Neuronal stem cell (in vitro differentiated cells): ENCODE data around the gene ANTXR1. TPM values are rescaled to one million over a fixed set of nuclear protein-coding genes. Genes with fewer than 3 reads are reported as not detected.
A peak's percentile ranks its signal among the peaks of the same experiment; 100 is the strongest.

Source experiments
- DNase-seq: peaks from one replicate; pipeline ENCODE4 v3.0.0-alpha.2; 2013; ENCODE audit warnings: low spot score
- H2AFZ ChIP-seq: one replicate; pipeline ENCODE4 v1.6.1; 2013; ENCODE audit warnings: mild to moderate bottlenecking, low read length, inconsistent platforms
- H2AK5ac ChIP-seq: 2 replicates; pipeline ENCODE4 v1.6.1; 2013; ENCODE audit warnings: low read depth, mild to moderate bottlenecking, inconsistent platforms, low read length, moderate library complexity, mixed read lengths
- H2BK120ac ChIP-seq: 2 replicates; pipeline ENCODE4 v1.6.1; 2013; ENCODE audit warnings: low read depth, mild to moderate bottlenecking, inconsistent platforms, low read length, moderate library complexity, mixed read lengths
- H2BK12ac ChIP-seq: one replicate; pipeline ENCODE4 v1.6.1; 2013; ENCODE audit warnings: low read length, inconsistent platforms
- H2BK15ac ChIP-seq: 2 replicates; pipeline ENCODE4 v1.6.1; 2013; ENCODE audit warnings: mild to moderate bottlenecking, low read length, inconsistent platforms, mixed read lengths
- H2BK5ac ChIP-seq: one replicate; pipeline ENCODE4 v1.6.1; 2013; ENCODE audit warnings: inconsistent platforms, mild to moderate bottlenecking, low read length, moderate library complexity
- H3K14ac ChIP-seq: one replicate; pipeline ENCODE4 v1.6.1; 2013; ENCODE audit warnings: low read length, inconsistent platforms
- H3K18ac ChIP-seq: 2 replicates; pipeline ENCODE4 v1.6.1; 2013; ENCODE audit warnings: low read length, inconsistent platforms
- H3K23ac ChIP-seq: 2 replicates; pipeline ENCODE4 v1.6.1; 2013; ENCODE audit warnings: low read depth, mild to moderate bottlenecking, mixed read lengths, low read length, inconsistent platforms; ENCODE audit not compliant: poor library complexity
- H3K27ac ChIP-seq: replicated peaks from 3 replicates; pipeline ENCODE4 v1.5.1; 2013; ENCODE audit warnings: low read length, inconsistent platforms
- H3K27me3 ChIP-seq, 3 experiments: 2 replicates each; pipeline ENCODE4 v1.6.1; 2013; ENCODE audit warnings: low read length in 3 of 3, mild to moderate bottlenecking in 2 of 3, inconsistent platforms in 1 of 3, low read depth in 1 of 3, mixed read lengths in 1 of 3, moderate library complexity in 1 of 3; ENCODE audit not compliant: control insufficient read depth in 3 of 3, insufficient read depth in 3 of 3
- H3K36me3 ChIP-seq, 2 donors: replicated peaks in 1 of 2; 2 replicates each; pipeline ENCODE4 v1.6.1; 2013; ENCODE audit warnings: low read length in 2 of 2; ENCODE audit not compliant: control insufficient read depth in 2 of 2, insufficient read depth in 2 of 2
- H3K4ac ChIP-seq: 2 replicates; pipeline ENCODE4 v1.6.1; 2013; ENCODE audit warnings: inconsistent platforms, mild to moderate bottlenecking, low read length, moderate library complexity
- H3K4me1 ChIP-seq, 2 donors: 1 replicate in 1 of 2; 2 replicates in 1 of 2; pipeline ENCODE4 v1.6.1; 2013; ENCODE audit warnings: low read length in 2 of 2, low read depth in 1 of 2; ENCODE audit not compliant: control insufficient read depth in 2 of 2, insufficient read depth in 1 of 2
- H3K4me2 ChIP-seq: one replicate; pipeline ENCODE4 v1.6.1; 2013; ENCODE audit warnings: mild to moderate bottlenecking, low read length, inconsistent platforms; ENCODE audit not compliant: insufficient read depth, poor library complexity, severe bottlenecking
- H3K4me3 ChIP-seq, 2 donors: 2 replicates each; pipeline ENCODE4 v1.5.1; 2013; ENCODE audit warnings: low read length in 2 of 2, mild to moderate bottlenecking in 2 of 2, inconsistent platforms in 1 of 2, moderate library complexity in 1 of 2
- H3K79me1 ChIP-seq: one replicate; pipeline ENCODE4 v1.6.1; 2013; ENCODE audit warnings: low read depth, mild to moderate bottlenecking, inconsistent platforms, low read length, moderate library complexity
- H3K9ac ChIP-seq: one replicate; pipeline ENCODE4 v1.6.1; 2013; ENCODE audit warnings: mild to moderate bottlenecking, low read depth, low read length, inconsistent platforms; ENCODE audit not compliant: poor library complexity
- H3K9me3 ChIP-seq, 2 donors: replicated peaks in 1 of 2; 2 replicates each; pipeline versions ENCODE3 to v1.6.1; 2013; ENCODE audit warnings: low read length in 2 of 2, mild to moderate bottlenecking in 2 of 2, inconsistent platforms in 1 of 2, low read depth in 1 of 2, mixed read lengths in 1 of 2, moderate library complexity in 1 of 2; ENCODE audit not compliant: control insufficient read depth in 2 of 2, insufficient read depth in 1 of 2
- H4K8ac ChIP-seq: one replicate; pipeline ENCODE4 v1.6.1; 2013; ENCODE audit warnings: low read depth, mild to moderate bottlenecking, inconsistent platforms, low read length, moderate library complexity
- H4K91ac ChIP-seq: one replicate; pipeline ENCODE4 v1.6.1; 2013; ENCODE audit warnings: low read length, low read depth, mild to moderate bottlenecking, inconsistent platforms; ENCODE audit not compliant: poor library complexity
- WGBS, 2 donors: extraction: QIAGEN DNeasy Blood & Tissue Kit; methylation state at CpG; one replicate each; pipeline ENCODE4 v1.1.7; 2013; ENCODE audit warnings: missing lambda C conversion rate in 2 of 2, mixed read lengths in 1 of 2; ENCODE audit not compliant: insufficient read length in 2 of 2, insufficient replicate concordance in 1 of 2; ENCODE audit errors: extremely low coverage in 2 of 2; 5-methylcytosine and 5-hydroxymethylcytosine counted together
- small RNA-seq: library from polyadenylated mRNA; stranded (forward); fragments of <200 nt; extraction: miRNeasy Mini kit (QIAGEN cat#:217004); gene quantifications from one replicate; pipeline ENCODE3, GENCODE V24; 2013; ENCODE audit not compliant: insufficient read depth

ANTXR1 gene

DNA sequence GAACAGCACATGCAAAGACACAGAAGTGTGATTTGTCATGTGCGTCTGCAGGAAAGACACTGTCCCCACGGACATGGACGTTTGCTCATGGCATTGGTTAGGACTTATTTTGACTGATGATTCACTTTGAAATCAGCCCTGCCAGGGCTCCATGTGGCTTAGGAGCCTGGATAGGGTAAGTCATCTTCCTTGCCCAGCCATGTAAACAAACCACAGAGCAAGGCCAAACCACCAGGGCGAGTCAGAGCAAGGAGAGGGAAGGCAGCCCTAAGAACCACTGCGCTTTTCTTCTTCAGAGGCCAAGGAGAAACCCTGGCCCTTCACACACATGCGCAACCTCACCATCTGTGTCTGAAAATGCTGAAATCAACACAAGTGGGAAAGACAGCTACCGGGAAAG is 285.3 kb downstream of the ANTXR1 start:
- no peak overlapping the region for H2BK15ac ChIP-seq

DNA sequence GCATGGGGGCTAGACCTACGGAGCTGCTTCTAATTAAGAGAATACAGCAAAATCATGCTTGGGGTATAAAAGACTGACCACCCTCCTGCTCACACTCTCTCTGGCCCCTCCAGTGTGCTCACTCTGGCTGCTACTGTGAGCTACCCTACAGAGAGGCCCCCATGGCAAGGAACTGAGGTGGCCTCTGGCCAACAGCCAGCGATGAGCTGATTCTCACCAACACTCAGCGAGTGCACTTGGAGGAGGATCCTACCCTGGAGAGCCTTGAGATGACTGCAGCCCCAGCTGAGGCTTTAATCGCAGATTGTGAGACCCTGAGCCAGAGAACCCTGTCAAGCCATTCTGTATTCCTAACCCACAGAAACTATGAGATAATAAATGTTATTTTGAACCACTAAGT is 285.9 kb downstream of the ANTXR1 start:
- H2BK120ac ChIP-seq, result no peak overlapping the region
- no CpG with 5 or more reads among the region's 4 CpGs for WGBS, 2 donors
- peaks cover 2% of the 10 kb centered on the region for H3K79me1 ChIP-seq
- H2AFZ ChIP-seq, result no peak overlapping the region
- H3K27ac ChIP-seq, result no peak overlapping the region
- no peak overlapping the region for H3K4ac ChIP-seq
- no peak overlapping the region for H2BK12ac ChIP-seq
- H2BK15ac ChIP-seq, result no peak overlapping the region
- no peak overlapping the region for H4K91ac ChIP-seq
- peak overlapping the region; percentile 92 for H4K8ac ChIP-seq
- peaks cover 0 to 19% (median 0%) of the 10 kb centered on the region in 3 experiments for H3K27me3 ChIP-seq
- peak overlapping the region; percentile 46 for H3K18ac ChIP-seq
- no peaks in the 10 kb centered on the region for H3K36me3 ChIP-seq
- no peak overlapping the region for H2BK5ac ChIP-seq
- no peak overlapping the region for H3K9ac ChIP-seq
- no peak for DNase-seq
- H3K14ac ChIP-seq, result no peak overlapping the region
- no peak overlapping the region for H3K4me3 ChIP-seq
- no peak overlapping the region for H3K23ac ChIP-seq
- no peak overlapping the region for H3K4me2 ChIP-seq
- no peak overlapping the region for H2AK5ac ChIP-seq
- no peaks in the 10 kb centered on the region for H3K4me1 ChIP-seq
- peaks cover under 1 to 2% of the 10 kb centered on the region in 2 donors for H3K9me3 ChIP-seq

More for the DNA sequence above, 285.3 kb downstream of the ANTXR1 start:
- Histone ChIP-seq H2BK12ac (no peak overlapping the region), H3K4me2 (no peak overlapping the region), H2BK5ac (no peak overlapping the region), H4K91ac (no peak overlapping the region), H4K8ac (no peak overlapping the region), H3K27ac (no peak overlapping the region), H3K4ac (no peak overlapping the region), H3K79me1 (peaks cover 2% of the 10 kb centered on the region), H3K9me3 (no peaks in the 10 kb centered on the region), H3K9ac (no peak overlapping the region), H3K27me3 (peaks cover 0 to 17% (median 0%) of the 10 kb centered on the region in 3 experiments), H3K18ac (peak overlapping the region; percentile 18), H2AK5ac (no peak overlapping the region), H3K36me3 (no peaks in the 10 kb centered on the region), H3K4me1 (no peaks in the 10 kb centered on the region), H3K14ac (peak overlapping the region; percentile 57), H2AFZ (no peak overlapping the region), H3K23ac (no peak overlapping the region), H2BK120ac (no peak overlapping the region), H3K4me3 (peak overlapping the region in 1 of 2 donors; percentile 41)
- no peak for DNase-seq
- WGBS, 2 donors, result no CpG with 5 or more reads among the region's 7 CpGs

Small RNA genes within 50 kb of the gene (small RNA-seq; reads per million reads assigned to genes)
- gene MIR3126, result 9.9 reads per million, percentile 56 among the genes with 10 or more reads in this experiment
- not detected for gene RNA5SP96
- gene RNU6-1216P, result not detected
